ENCODE data around the gene TRIM6. TPM values are rescaled to one million over a fixed set of nuclear protein-coding genes. Genes with fewer than 3 reads are reported as not detected.

Gene TRIM6
- total RNA-seq, 2 donors from 2014 or later, result 1.3 TPM

DNA sequence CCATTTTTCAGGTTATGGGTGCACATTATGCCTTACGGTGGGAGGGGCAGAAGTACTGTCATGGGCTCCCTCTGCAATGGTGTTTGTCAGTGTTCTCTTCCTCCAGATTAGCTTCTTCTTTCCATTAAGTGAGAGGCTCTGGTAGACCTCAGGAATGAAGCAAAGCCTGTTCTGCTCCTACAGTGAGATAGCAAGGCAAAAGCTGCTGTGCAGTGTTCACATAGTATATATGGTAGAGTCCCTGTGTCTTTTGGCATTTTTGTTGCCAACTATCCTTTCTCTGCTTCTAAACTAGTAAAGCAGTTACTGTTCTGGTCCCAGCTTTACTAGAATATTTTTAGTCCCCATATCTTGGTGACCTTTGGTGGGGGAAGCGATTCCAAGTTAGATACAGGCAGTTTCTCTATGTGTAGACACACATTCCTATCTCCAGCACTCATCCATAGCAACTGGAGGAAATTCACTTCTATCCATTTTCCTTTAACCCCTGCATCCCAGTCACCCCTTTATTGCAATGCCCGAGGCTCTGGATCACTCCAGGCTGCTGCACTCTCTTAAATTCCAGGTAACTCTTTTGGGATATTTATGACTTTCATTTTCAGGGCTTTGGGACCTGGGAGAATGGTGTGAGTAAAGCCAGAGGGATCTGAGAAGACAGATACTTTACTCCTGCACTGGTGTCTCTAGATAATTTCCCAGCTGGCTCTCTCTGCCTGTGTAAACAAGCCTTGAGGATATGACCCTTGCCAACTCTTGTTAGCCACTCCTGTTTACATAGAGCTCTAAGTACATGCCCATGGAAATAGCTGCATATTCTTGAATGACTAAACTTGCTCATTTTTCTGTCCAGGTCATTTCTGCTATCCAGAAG is 24.4 kb downstream of the TRIM6 start:
- no peaks in the 10 kb centered on the region for H3K27me3 ChIP-seq
- no peak for DNase-seq (ENCODE audit: low spot score)
- no peaks in the 10 kb centered on the region for H3K9me3 ChIP-seq
- H3K36me3 ChIP-seq, result no peaks in the 10 kb centered on the region
- no peak overlapping the region for H3K4me3 ChIP-seq
- TF ChIP-seq, protein P1, sequence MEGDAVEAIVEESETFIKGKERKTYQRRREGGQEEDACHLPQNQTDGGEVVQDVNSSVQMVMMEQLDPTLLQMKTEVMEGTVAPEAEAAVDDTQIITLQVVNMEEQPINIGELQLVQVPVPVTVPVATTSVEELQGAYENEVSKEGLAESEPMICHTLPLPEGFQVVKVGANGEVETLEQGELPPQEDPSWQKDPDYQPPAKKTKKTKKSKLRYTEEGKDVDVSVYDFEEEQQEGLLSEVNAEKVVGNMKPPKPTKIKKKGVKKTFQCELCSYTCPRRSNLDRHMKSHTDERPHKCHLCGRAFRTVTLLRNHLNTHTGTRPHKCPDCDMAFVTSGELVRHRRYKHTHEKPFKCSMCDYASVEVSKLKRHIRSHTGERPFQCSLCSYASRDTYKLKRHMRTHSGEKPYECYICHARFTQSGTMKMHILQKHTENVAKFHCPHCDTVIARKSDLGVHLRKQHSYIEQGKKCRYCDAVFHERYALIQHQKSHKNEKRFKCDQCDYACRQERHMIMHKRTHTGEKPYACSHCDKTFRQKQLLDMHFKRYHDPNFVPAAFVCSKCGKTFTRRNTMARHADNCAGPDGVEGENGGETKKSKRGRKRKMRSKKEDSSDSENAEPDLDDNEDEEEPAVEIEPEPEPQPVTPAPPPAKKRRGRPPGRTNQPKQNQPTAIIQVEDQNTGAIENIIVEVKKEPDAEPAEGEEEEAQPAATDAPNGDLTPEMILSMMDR (IDR thresholded peaks at IDR 0.05), result no peak
- peaks cover 0 to 20% of the 10 kb centered on the region in 2 donors for H3K4me1 ChIP-seq
- H3K27ac ChIP-seq, result peak overlapping the region in 1 of 2 donors; percentile 2

DNA sequence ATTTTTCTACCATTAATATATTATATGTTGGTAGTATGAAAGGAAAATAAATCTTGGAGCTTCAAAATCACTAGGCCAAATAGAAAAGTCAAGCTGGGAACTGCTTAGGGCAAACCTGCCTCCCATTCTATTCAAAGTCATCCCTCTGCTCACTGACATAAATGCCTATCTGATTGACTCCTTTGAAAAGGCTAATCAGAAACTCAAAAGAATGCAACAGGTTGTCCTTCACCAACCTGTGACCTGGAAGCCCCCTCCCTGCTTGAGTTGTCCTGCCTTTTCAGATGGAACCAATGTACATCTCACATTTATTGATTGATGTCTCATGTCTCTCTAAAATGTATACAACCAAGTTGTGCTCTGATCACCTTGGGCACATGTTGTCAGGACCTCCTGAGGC is 25.1 kb downstream of the TRIM6 start:
- Histone ChIP-seq H3K4me1 (peaks cover 0 to 21% of the 10 kb centered on the region in 2 donors), H3K27ac (no peak overlapping the region), H3K4me3 (no peak overlapping the region), H3K36me3 (no peaks in the 10 kb centered on the region), H3K9me3 (no peaks in the 10 kb centered on the region), H3K27me3 (no peaks in the 10 kb centered on the region)
- DNase-seq (ENCODE audit: low spot score), result no peak
- TF ChIP-seq, protein P1 (IDR thresholded peaks at IDR 0.05), result no peak

DNA sequence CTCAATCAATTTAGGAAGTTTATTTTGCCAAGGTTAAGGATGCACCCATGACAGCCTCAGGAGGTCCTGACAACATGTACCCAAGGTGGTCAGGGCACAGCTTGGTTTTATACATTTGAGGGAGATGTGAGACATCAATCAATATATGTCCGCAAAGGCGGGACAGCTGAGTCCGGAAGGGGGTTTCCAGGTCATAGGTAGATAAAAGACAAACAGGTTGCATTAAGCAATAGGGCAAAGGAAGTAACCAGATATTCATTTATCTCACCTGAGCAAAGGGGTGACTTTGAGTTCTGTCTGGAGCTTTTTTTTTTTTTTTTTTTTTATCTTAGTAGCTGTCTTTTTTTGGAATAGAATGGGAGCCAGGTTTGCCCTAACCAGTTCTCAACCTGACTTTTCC is 26.4 kb downstream of the TRIM6 start:
- TF ChIP-seq, protein P1 (IDR thresholded peaks at IDR 0.05), result no peak
- no peak for DNase-seq (ENCODE audit: low spot score)
- no peak overlapping the region for H3K27ac ChIP-seq
- peaks cover 0 to 21% of the 10 kb centered on the region in 2 donors for H3K4me1 ChIP-seq
- no peaks in the 10 kb centered on the region for H3K27me3 ChIP-seq
- no peak overlapping the region for H3K4me3 ChIP-seq
- no peaks in the 10 kb centered on the region for H3K9me3 ChIP-seq
- H3K36me3 ChIP-seq, result no peaks in the 10 kb centered on the region

DNA sequence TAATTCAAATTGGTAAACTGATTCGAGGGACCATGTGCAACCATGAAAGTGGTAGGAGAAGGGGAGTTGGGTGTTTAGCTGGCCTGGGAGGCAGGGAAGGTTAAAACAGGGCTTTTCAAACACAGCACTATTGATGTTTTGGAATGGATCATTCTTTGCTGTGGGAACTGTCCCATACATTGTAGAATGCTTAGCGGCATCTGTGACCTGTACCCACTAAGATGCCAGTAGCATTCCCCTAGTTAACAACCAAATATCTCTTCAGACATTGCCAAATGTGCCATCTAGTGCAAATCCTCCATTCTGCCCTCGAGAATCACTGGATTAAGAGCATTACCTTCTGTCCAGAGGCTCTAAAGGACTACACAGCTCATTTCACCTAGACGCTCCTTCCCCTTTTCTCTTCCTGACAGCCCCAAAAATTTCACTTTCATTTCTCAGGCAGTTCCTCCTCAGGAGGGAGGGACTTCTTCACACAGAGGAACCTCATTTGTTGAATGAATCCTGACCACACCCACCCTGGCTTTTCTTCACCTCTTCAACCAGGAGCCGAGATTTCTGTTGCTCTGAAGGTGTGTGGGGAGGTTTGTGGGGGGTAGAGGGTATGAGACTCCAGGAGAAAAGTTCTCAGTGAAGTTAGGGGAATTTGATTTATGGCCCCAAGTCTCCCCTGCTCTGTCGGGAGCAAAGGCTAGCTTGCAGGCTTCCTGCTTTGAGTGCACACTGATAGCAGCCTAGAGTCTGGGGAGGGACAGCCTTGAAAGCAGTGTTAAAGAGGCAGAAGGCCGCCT is 28.2 kb downstream of the TRIM6 start, which contains the start of gene TRIM34:
TSS of gene TRIM34 (plus strand) at position 513 of the 791 bp plus-strand sequence. CDS start 7,331 bp downstream, outside the sequence.
- Histone ChIP-seq H3K27ac (peak within 1 kb of the TSS; percentile 50 to 61), H3K36me3 (no peaks in the 10 kb centered on the region), H3K4me1 (peaks cover 0 to 21% of the 10 kb centered on the region in 2 donors), H3K4me3 (peak within 1 kb of the TSS; percentile 46 to 56), H3K27me3 (no peaks in the 10 kb centered on the region), H3K9me3 (no peaks in the 10 kb centered on the region)
- TF ChIP-seq, protein P1 (IDR thresholded peaks at IDR 0.05), result no peak
- peak; percentile 75 for DNase-seq (ENCODE audit: low spot score)

DNA sequence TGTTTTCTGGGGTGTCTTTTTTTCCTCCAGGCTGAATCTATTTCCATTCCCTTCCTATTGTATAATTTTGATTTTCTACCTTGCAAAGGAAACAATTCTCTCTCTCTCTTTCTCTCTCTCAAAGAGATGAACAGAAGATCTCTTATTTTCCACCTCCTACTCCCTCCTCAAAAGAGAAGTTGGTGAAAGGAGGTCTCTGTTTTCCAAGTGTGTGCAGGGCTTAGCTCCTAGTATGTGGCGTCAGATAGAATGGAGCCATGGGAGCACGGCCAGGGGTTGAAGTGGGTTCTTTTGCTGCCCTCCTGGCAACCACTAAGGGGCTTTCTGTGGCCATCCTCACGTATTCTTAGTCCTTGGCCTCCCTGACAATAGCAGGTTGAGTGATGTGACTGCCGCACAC is 28.8 kb downstream of the TRIM6 start:
- Histone ChIP-seq H3K36me3 (no peaks in the 10 kb centered on the region), H3K9me3 (no peaks in the 10 kb centered on the region), H3K4me1 (peaks cover 0 to 21% of the 10 kb centered on the region in 2 donors), H3K27ac (peak overlapping the region; percentile 50 to 61), H3K27me3 (no peaks in the 10 kb centered on the region), H3K4me3 (peak overlapping the region; percentile 46 to 56)
- TF ChIP-seq, protein P1 (IDR thresholded peaks at IDR 0.05), result no peak
- no peak for DNase-seq (ENCODE audit: low spot score)
